ENCODE results near the gene NPPB.

The NPPB gene

GRCh38 chr1:11879311-11880180, 20.8 kb upstream of the NPPB start:
- H2AFZ ChIP-seq: no peak overlapping the region
- H3K4me1 ChIP-seq: peaks cover 6% of the 10 kb centered on the region
- H3K9ac ChIP-seq: no peak overlapping the region
- H3K79me2 ChIP-seq: no peaks in the 10 kb centered on the region
- no peak overlapping the region for H3K4me3 ChIP-seq (ENCODE audit: low read depth, low read length)
- H3K4me2 ChIP-seq (ENCODE audit: low read length): no peak overlapping the region
- TF ChIP-seq, protein P1, sequence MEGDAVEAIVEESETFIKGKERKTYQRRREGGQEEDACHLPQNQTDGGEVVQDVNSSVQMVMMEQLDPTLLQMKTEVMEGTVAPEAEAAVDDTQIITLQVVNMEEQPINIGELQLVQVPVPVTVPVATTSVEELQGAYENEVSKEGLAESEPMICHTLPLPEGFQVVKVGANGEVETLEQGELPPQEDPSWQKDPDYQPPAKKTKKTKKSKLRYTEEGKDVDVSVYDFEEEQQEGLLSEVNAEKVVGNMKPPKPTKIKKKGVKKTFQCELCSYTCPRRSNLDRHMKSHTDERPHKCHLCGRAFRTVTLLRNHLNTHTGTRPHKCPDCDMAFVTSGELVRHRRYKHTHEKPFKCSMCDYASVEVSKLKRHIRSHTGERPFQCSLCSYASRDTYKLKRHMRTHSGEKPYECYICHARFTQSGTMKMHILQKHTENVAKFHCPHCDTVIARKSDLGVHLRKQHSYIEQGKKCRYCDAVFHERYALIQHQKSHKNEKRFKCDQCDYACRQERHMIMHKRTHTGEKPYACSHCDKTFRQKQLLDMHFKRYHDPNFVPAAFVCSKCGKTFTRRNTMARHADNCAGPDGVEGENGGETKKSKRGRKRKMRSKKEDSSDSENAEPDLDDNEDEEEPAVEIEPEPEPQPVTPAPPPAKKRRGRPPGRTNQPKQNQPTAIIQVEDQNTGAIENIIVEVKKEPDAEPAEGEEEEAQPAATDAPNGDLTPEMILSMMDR (IDR thresholded peaks at IDR 0.05): no peak
- H3K36me3 ChIP-seq (ENCODE audit: control insufficient read depth, insufficient read depth, low read length): no peaks in the 10 kb centered on the region
- no peak overlapping the region for H3K27ac ChIP-seq
- H3K9me3 ChIP-seq (ENCODE audit: control insufficient read depth, low read length): no peaks in the 10 kb centered on the region
- no peaks in the 10 kb centered on the region for H3K27me3 ChIP-seq (ENCODE audit: control insufficient read depth, insufficient read depth, low read length)

DNA sequence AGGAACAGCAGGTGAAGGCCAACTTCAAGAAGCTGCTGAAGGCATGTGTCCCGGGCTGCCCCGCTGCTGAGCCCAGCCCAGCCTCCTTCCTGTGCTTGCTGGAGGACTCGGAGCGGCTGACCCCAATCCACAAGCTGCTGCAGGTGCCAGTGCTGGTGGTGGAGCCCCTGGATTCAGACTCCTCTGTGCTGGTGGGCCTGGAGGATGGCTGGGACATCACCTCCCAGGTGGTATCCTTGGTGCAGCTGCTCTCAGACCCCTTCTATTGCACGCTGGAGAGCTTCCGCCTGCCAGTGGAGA, 20.1 kb upstream of the NPPB start:
- Histone ChIP-seq H3K4me2 (ENCODE audit: low read length) (no peak overlapping the region), H3K9me3 (ENCODE audit: control insufficient read depth, low read length) (no peaks in the 10 kb centered on the region), H3K4me3 (ENCODE audit: low read depth, low read length) (no peak overlapping the region), H3K36me3 (ENCODE audit: control insufficient read depth, insufficient read depth, low read length) (no peaks in the 10 kb centered on the region), H2AFZ (no peak overlapping the region), H3K27ac (no peak overlapping the region), H3K4me1 (peaks cover 13% of the 10 kb centered on the region), H3K9ac (no peak overlapping the region), H3K27me3 (ENCODE audit: control insufficient read depth, insufficient read depth, low read length) (no peaks in the 10 kb centered on the region), H3K79me2 (no peaks in the 10 kb centered on the region)
- TF ChIP-seq, protein P1 (IDR thresholded peaks at IDR 0.05): no peak

DNA sequence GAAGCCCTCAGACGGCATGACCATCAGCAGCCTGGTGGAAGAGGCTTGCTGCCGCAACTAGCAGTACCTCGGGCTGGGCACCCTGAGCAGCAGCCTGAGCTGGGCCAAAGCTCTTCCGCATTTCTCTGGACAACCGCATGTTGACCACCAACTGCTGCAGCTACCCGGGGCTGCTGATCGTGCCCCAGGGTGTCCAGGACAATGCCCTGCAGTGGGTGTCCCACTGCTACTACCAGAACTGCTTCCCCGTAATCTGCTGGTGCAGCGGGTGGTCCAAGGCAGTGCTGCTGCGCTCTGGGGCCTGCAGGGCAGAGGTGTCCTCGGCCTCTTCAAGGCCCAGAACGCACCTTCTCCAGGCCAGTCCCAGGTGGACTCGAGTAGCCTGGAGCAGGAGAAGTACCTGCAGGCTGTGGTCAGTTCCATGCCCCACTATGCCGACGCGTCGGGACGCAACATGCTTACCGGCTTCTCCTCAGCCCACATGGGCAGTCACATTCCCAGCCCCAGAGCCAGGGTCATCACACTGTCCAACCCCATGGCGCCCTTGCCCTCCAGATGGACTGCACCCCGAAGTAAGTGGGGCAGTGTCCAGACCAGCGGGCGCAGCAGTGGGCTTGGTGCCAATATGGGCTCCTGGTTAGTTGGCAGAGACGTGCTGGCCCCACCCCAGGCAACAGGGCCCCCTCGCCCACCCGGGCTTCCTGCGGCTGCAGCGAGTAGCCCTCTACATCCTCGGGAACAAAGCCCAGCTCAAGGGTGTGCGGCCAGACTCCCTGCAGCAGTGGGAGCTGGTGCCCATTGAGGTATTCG, 19.5 kb upstream of the NPPB start:
- Histone ChIP-seq H3K36me3 (ENCODE audit: control insufficient read depth, insufficient read depth, low read length) (no peaks in the 10 kb centered on the region), H3K9ac (no peak overlapping the region), H3K4me3 (ENCODE audit: low read depth, low read length) (no peak overlapping the region), H3K27ac (no peak overlapping the region), H3K27me3 (ENCODE audit: control insufficient read depth, insufficient read depth, low read length) (no peaks in the 10 kb centered on the region), H3K4me2 (ENCODE audit: low read length) (no peak overlapping the region), H3K79me2 (no peaks in the 10 kb centered on the region), H3K4me1 (peaks cover 17% of the 10 kb centered on the region), H3K9me3 (ENCODE audit: control insufficient read depth, low read length) (no peaks in the 10 kb centered on the region), H2AFZ (no peak overlapping the region)
- TF ChIP-seq, protein P1 (IDR thresholded peaks at IDR 0.05): no peak

DNA sequence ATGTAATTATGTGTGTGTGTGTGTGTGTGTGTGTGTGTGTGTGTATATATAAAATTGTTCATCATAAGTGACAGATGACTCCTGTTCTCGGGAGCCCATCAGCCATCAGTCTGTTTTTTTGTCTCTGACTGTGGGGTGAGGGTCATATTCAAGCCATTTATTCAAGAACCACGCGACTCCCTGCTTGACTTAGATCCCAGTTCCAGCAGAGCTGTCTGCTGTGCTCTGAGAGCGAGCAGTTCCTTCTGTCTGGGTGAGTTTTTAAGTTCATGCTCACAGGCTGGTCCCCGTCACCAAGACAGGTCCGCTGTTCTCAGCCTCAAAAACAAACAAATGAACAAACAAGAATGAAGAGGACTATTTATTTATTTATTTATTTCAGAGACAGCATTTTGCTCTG, 18.3 kb upstream of the NPPB start:
- Histone ChIP-seq H3K79me2 (no peaks in the 10 kb centered on the region), H3K27me3 (ENCODE audit: control insufficient read depth, insufficient read depth, low read length) (no peaks in the 10 kb centered on the region), H3K9ac (no peak overlapping the region), H3K4me1 (peaks cover 17% of the 10 kb centered on the region), H3K36me3 (ENCODE audit: control insufficient read depth, insufficient read depth, low read length) (no peaks in the 10 kb centered on the region), H3K4me2 (ENCODE audit: low read length) (no peak overlapping the region), H2AFZ (no peak overlapping the region), H3K27ac (no peak overlapping the region), H3K9me3 (ENCODE audit: control insufficient read depth, low read length) (no peaks in the 10 kb centered on the region), H3K4me3 (ENCODE audit: low read depth, low read length) (no peak overlapping the region)
- TF ChIP-seq, protein P1 (IDR thresholded peaks at IDR 0.05): no peak
